MG63 (cell line): ENCODE results near the gene ABHD16A. TPM values are rescaled to one million over a fixed set of nuclear protein-coding genes. Genes with fewer than 3 reads are reported as not detected.
A peak's percentile ranks its signal among the peaks of the same experiment; 100 is the strongest.

ENCODE experiments used
- DNase-seq: peaks from one replicate; pipeline ENCODE4 v3.0.0-alpha.2; 2020
- H3K27me3 ChIP-seq: fragments of 250-450 bp; sonication (Bioruptor Pico); 2 replicates; pipeline ENCODE4 v1.5.1; 2020; ENCODE audit warnings: mild to moderate bottlenecking, moderate library complexity
- H3K36me3 ChIP-seq: fragments of 250-450 bp; sonication (Bioruptor Pico); 2 replicates; pipeline ENCODE4 v1.5.1; 2020; ENCODE audit warnings: mild to moderate bottlenecking, moderate library complexity
- H3K4me3 ChIP-seq: fragments of 250-450 bp; sonication (Bioruptor Pico); 2 replicates; pipeline ENCODE4 v1.5.1; 2020; ENCODE audit warnings: mild to moderate bottlenecking, moderate library complexity
- H3K9me3 ChIP-seq: fragments of 250-450 bp; sonication (Bioruptor Pico); 2 replicates; pipeline ENCODE4 v1.5.1; 2020; ENCODE audit warnings: mild to moderate bottlenecking, moderate library complexity
- total RNA-seq: library from RNA; depleted of rRNA; stranded (reverse); fragments of >200 nt; shearing (Covaris generic); gene quantifications from 2 replicates; pipeline ENCODE4 v1.2.3, GENCODE V29; 2014; ENCODE audit warnings: low replicate concordance

Gene ABHD16A
- total RNA-seq, 1 experiment from 2014 or later: 43.4 TPM

GRCh38 chr6:31661262-31662123, 41.6 kb downstream of the ABHD16A start:
- H3K9me3 ChIP-seq: no peaks in the 10 kb centered on the region
- no peaks in the 10 kb centered on the region for H3K27me3 ChIP-seq
- peak overlapping the region; percentile 63 for H3K4me3 ChIP-seq
- no peak for DNase-seq
- peaks cover 15% of the 10 kb centered on the region for H3K36me3 ChIP-seq

- DNase-seq: peak; percentile 76
- peak within 1 kb of the TSS; percentile 63 for H3K4me3 ChIP-seq
- H3K9me3 ChIP-seq: no peaks in the 10 kb centered on the region
- peaks cover 12% of the 10 kb centered on the region for H3K36me3 ChIP-seq
- H3K27me3 ChIP-seq: no peaks in the 10 kb centered on the region
These were observed 42.5 kb downstream of the ABHD16A start, which contains the start of gene C6orf47 for GRCh38 chr6:31660381-31661261. Gene C6orf47 (minus strand): TSS chr6:31660778. CDS start chr6:31659947, 831 bp downstream.

GRCh38 chr6:31659649-31660380, 43.3 kb downstream of the ABHD16A start:
- Histone ChIP-seq H3K36me3 (peaks cover 12% of the 10 kb centered on the region), H3K9me3 (no peaks in the 10 kb centered on the region), H3K4me3 (peak overlapping the region; percentile 63), H3K27me3 (no peaks in the 10 kb centered on the region)
- no peak for DNase-seq

- Histone ChIP-seq H3K4me3 (peak overlapping the region; percentile 63), H3K36me3 (peaks cover 12% of the 10 kb centered on the region), H3K9me3 (no peaks in the 10 kb centered on the region), H3K27me3 (no peaks in the 10 kb centered on the region)
- DNase-seq: no peak
These were observed 44.0 kb downstream of the ABHD16A start for GRCh38 chr6:31658983-31659648.

- H3K36me3 ChIP-seq: peaks cover 5% of the 10 kb centered on the region
- no peaks in the 10 kb centered on the region for H3K9me3 ChIP-seq
- no peak for DNase-seq
- H3K4me3 ChIP-seq: no peak overlapping the region
- no peaks in the 10 kb centered on the region for H3K27me3 ChIP-seq
These were observed 44.9 kb downstream of the ABHD16A start for GRCh38 chr6:31658158-31658688.

GRCh38 chr6:31657406-31658157, 45.5 kb downstream of the ABHD16A start:
- Histone ChIP-seq H3K9me3 (no peaks in the 10 kb centered on the region), H3K27me3 (no peaks in the 10 kb centered on the region)
- no peak for DNase-seq

GRCh38 chr6:31655349-31656237, 47.5 kb downstream of the ABHD16A start, which contains the start of gene APOM:
Gene APOM (plus strand): TSS chr6:31655894. CDS start chr6:31655967, 73 bp downstream.
- Histone ChIP-seq H3K36me3 (peaks cover 8% of the 10 kb centered on the region; the same call in 1 of the 2 replicates), H3K4me3 (no peak within 1 kb of the TSS), H3K9me3 (no peaks in the 10 kb centered on the region), H3K27me3 (no peaks in the 10 kb centered on the region)
- DNase-seq: no peak

More at GRCh38 chr6:31657406-31658157, 45.5 kb downstream of the ABHD16A start:
- no peak overlapping the region for H3K4me3 ChIP-seq
- peaks cover 7% of the 10 kb centered on the region; the same call in 1 of the 2 replicates for H3K36me3 ChIP-seq

- no peaks in the 10 kb centered on the region for H3K27me3 ChIP-seq
- H3K9me3 ChIP-seq: no peaks in the 10 kb centered on the region
- no peak for DNase-seq
- H3K36me3 ChIP-seq: peaks cover 8% of the 10 kb centered on the region; the same call in 1 of the 2 replicates
- no peak overlapping the region for H3K4me3 ChIP-seq
These were observed 48.4 kb downstream of the ABHD16A start for GRCh38 chr6:31654574-31655348.

GRCh38 chr6:31652925-31653724, 50.0 kb downstream of the ABHD16A start:
- Histone ChIP-seq H3K27me3 (no peaks in the 10 kb centered on the region), H3K9me3 (no peaks in the 10 kb centered on the region), H3K36me3 (peaks cover 16% of the 10 kb centered on the region; the same call in 1 of the 2 replicates), H3K4me3 (peak overlapping the region; percentile 97)
- peak; percentile 87 for DNase-seq

GRCh38 chr6:31651602-31652191, 51.4 kb downstream of the ABHD16A start:
- H3K36me3 ChIP-seq: peaks cover 16% of the 10 kb centered on the region; the same call in 1 of the 2 replicates
- no peak for DNase-seq
- H3K27me3 ChIP-seq: no peaks in the 10 kb centered on the region
- peak overlapping the region; percentile 97 for H3K4me3 ChIP-seq
- H3K9me3 ChIP-seq: no peaks in the 10 kb centered on the region

GRCh38 chr6:31645325-31645724, 57.8 kb downstream of the ABHD16A start:
- Histone ChIP-seq H3K9me3 (no peaks in the 10 kb centered on the region), H3K36me3 (peaks cover 14% of the 10 kb centered on the region), H3K4me3 (no peak overlapping the region), H3K27me3 (no peaks in the 10 kb centered on the region)
- no peak for DNase-seq

GRCh38 chr6:31643818-31644454, 59.2 kb downstream of the ABHD16A start:
- no peak for DNase-seq
- H3K27me3 ChIP-seq: no peaks in the 10 kb centered on the region
- H3K36me3 ChIP-seq: peaks cover 12% of the 10 kb centered on the region
- H3K4me3 ChIP-seq: no peak overlapping the region
- H3K9me3 ChIP-seq: no peaks in the 10 kb centered on the region
